T47D (cell line): ENCODE results near the gene ERC2.

ENCODE experiments used
- DNase-seq, 2 experiments: peaks; one replicate each; pipeline versions ENCODE4 v3.0.0 to v3.0.0-alpha.2; 2011 to 2012; ENCODE audit warnings: low read depth in 1 of 2, low spot score in 1 of 2
- JUND ChIP-seq: IDR thresholded peaks from 2 replicates; pipeline ENCODE4 v1.6.1; 2012; ENCODE audit warnings: low read depth
- in situ Hi-C: cut with HindIII; loops from 2 replicates; pipeline ENCODE4 v1.10.0; 2016; ENCODE audit warnings: low sequenced_read_pairs, low pct_unique_long_range_greater_than_20kb

ERC2 gene

DNA sequence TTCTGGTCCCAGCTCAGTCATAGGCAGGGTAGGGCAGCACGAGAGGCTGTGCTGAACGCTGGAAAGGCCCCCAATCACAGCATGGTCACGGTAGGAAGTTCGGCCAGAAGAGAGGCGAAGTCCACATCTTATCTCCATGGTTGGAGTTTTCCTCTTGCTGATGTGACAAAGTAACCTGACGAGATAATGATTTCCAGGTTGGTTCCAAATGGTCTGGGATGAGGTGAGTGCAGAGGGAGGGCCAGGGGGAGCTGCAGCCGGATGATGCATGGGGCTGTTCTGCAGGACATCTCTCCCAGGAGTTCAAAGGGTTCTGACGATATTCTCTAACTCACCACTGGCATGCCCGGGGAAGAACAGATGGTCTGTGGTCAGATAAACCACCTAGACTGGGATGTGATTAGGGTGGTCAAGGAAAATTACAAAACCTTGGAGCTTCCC, 898.0 kb downstream of the ERC2 start:
- in situ Hi-C loops: no loop called here
- no peak for DNase-seq
- TF ChIP-seq JUND: no peak

DNA sequence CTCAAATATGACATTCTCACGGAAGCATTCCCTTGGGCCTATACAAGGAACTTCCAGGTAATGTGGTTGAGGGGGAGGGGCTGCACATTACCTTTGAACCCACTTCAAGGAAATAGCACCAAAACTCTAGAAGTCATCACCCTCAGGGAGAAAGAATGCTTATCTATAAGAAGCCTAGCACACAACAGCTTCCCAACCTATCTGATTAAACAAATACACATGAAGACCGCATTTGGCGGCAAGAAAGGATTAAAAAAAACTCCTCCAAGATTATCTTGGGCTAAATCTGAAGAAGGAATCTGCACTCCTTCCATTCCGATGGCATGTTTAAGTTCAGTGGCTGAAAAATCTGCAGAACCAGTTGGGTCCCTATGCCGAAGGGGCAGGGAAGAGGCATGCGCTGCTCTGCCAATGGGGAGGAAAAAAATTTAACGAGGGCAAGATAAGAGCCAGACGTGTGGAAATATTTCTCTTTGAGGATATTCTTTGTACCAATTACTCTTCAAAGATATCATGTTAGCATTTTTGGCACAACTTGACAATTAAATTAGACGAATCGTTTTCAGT, 899.2 kb downstream of the ERC2 start:
- peak; percentile 16 to 88 for DNase-seq
- in situ Hi-C loops: no loop called here
- peak; percentile 55; the same call in 1 of the 2 replicates for TF ChIP-seq JUND

DNA sequence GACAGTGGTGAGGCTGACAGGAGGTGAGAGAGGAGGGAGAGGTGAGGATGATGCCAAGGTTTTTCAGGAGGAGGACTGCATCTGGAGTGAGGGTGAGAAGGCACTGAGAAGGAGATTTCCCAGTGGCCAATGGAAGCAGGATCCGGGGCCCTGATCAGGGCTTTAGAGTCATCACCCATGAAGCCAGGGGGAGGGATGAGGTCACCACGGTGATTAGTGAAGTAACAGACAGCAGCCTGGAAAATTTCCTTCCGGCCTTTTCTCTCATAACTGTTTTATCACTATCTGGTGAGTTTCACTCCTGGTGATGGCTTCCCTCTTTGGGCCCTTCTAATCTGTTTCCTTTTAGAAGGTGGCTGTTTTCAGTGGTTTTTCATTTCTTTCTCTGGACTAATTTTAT, 900.7 kb downstream of the ERC2 start:
- in situ Hi-C loops: no loop called here
- TF ChIP-seq JUND: no peak
- DNase-seq: no peak

DNA sequence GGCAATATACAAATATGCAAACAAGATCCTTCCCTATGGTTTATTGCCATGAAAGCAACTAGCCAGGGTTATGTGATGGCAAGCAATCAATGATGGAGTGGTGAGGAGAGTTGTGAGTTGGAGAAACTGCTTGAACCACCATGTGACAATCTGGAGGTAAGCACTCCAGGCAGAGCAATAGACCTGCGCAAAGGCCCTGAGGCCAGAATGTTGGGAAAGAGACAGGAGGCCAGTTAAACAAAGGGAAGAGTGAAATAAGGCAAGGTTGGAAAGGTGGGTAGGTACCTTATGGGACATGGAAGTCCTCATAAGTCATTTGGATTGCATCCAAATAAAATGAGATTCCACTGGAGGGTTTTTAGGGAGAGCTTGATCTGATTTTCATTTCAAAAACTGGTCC, 901.1 kb downstream of the ERC2 start:
- TF ChIP-seq JUND: no peak
- no peak for DNase-seq
- in situ Hi-C loops: no loop called here

DNA sequence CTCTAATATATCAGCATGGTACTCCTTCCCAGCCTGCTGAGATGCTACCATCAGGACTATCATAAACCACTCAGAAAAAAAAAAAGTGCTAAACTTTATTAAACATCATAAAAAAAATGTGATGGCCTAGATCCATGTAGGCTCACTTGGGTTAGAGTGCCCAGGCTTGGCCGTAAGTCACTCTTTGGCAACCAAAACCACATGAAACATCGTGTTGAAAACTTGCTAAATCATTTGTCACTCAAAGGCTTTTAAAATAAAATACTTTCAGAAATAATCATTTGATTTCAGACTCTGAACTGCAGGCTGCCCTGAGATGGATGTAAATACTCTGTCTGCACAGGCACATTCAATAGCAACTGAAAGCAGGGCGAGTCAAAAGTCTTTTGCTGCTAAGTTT, 902.7 kb downstream of the ERC2 start:
- no peak for DNase-seq
- in situ Hi-C loops: no loop called here
- TF ChIP-seq JUND: no peak

DNA sequence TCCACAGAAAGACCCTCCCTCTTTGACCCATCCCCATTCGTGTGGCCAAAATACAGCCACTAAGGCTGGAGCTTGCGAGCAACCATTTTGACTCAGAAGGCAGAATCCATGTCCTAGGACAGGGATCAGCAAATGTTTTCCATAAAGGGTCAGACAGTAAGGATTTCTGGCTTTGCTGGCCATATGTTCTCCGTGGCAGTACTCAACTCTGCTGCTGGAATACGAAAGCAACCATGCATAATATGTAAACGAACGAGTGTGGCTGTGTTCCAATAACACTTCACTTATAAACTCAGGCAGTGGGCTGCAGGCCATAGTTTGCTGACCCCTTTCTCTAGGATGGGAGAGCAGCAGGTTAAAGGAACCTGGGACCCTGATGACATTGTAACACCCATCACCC, 903.5 kb downstream of the ERC2 start:
- no peak for TF ChIP-seq JUND
- in situ Hi-C loops: no loop called here
- no peak for DNase-seq

DNA sequence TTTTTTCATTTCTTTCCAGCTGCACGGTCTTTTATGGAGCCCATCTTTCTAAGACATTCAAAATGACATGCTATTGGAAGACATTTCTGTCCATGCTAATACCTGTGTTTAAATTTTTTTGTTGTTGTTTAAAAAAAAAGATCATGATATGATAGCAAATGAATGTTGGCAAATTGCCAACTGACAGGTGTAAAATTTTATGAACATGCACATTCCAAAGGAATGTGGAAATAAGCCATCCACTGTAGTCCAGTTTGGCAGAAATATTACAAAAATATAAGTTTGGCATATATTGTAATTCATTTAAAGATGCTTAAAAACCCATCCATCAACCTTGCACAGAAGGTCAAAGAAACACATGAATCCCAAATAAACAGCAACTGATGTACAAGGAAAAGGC, 905.6 kb downstream of the ERC2 start:
- TF ChIP-seq JUND: no peak
- DNase-seq: no peak
- in situ Hi-C loops: no loop called here

DNA sequence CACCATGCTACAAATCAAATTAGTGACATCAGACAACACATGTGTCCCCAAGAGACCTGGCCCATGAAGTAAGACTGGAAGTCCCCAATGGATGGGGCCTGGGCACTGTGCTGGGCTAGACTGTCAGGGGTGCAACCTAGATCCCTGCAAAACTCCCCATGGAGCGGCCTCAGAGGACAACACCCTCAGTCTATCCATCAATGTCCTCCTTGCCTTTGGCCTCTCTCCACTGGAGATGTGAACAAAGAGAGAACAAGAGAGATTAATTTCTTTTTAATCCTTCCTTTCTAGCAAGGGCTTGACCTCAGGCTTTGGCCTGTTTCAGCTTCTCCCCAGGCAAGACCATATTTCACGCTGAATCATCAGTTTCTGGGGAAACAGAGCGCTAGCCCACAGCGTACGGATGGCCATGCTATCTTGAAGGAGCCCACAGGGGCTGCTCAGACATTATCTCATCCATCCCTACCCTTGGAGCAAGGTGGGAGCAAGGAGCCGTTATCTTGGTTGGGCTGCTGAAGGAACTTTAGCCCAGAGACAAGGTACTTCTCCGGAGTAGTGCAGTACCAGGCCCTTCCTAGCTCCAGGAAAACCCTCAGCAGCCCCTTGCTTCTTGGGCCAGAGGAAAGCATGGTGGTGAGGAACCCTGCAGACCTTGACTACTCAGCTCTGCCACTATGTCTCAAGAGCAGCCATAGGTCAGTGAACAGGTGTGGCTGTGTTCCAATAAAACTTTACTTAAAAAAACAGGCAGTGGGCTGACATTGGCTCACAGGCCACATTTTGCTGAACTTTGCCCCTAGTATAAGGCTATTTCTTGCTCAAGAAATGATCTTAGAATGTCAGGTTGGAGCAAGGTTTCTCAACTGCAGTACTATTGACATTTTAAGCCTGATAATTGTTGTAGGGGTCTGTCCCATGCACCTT, 908.5 kb downstream of the ERC2 start:
- TF ChIP-seq JUND: no peak
- in situ Hi-C loops: no loop called here

DNA sequence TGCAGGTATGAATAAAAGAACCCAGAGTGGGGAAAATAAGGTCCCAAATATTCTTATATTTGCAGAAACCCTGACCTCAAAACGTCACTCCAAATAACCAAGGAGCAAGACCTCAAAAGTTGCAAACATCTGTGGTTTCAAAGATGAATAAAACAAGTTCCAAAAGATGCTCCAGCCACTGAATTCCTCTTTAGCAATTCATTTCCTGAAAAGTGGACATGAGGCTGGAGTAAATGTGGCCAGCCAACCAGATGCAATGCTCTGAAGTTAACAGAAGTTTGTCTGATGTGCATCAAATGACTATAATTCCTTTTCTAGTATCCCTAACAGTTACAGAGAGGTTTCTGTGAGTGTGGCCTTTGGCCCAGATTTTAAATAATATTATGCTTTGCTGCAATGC, 910.0 kb downstream of the ERC2 start:
- DNase-seq: no peak
- in situ Hi-C loops: no loop called here
- TF ChIP-seq JUND: no peak

More for the DNA sequence above, 908.5 kb downstream of the ERC2 start:
- no peak for DNase-seq

DNA sequence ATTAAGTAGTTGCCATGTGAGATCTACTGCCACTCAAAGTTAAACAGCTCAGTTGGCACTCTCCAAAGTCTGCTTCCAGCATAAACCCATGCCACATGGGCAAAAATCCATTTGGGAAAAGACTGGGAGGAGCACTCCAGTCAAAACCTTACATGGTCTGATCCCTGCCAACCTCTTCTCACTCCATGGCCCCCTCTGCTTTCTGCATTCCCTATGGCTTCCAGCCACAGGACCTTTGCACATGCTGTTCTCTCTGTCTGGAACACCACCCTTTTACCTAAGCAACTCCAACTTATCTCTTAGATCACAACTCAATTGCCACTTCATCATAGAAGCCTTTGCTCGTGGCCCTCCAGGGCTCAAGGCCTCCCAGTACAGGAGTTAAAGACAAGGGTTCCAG, 910.7 kb downstream of the ERC2 start:
- no peak for DNase-seq
- in situ Hi-C loops: no loop called here
- no peak for TF ChIP-seq JUND

DNA sequence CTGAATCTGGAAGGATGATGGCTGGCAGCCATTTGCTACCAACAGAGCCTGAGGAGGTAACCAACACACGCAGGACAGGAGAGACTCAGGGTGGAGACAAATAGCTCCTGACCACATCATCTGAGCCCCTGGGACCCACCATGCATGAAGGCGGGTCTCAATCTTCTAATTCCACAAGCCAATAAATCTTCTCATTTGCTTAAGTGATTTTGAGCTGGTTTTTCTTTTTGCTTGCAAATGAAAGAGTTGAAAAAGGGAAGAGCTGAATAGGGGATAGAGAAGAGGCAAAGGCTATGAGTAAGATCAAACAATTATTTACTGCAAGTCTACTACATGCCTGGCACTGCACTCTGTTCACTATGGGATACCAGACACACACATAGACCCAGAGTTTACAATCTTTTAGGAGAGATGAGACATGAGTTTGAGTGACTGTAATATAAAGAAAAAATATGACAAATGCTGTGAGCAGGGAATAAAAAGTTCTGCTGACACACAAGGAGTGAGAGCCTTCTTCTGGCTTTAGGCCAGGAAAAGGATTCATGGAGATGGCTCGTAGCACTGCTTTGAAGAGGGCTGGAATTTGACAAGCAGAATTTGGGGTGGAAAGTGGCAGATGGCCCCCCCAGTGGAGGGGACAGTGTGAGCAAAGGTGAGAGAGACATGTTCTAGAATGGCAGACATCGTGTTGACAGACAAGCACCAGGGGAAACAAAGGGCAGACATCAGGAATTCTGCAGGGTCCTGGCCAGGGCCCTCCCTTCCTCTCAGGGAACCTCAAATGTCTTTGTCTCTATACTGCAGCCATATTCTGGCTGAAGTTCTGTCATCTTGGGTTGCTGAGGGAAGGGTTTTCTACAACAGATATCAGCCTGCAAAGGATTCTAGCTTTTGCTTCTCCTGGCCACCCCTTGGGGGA, 911.4 kb downstream of the ERC2 start:
- in situ Hi-C loops: no loop called here
- no peak for DNase-seq
- TF ChIP-seq JUND: no peak

DNA sequence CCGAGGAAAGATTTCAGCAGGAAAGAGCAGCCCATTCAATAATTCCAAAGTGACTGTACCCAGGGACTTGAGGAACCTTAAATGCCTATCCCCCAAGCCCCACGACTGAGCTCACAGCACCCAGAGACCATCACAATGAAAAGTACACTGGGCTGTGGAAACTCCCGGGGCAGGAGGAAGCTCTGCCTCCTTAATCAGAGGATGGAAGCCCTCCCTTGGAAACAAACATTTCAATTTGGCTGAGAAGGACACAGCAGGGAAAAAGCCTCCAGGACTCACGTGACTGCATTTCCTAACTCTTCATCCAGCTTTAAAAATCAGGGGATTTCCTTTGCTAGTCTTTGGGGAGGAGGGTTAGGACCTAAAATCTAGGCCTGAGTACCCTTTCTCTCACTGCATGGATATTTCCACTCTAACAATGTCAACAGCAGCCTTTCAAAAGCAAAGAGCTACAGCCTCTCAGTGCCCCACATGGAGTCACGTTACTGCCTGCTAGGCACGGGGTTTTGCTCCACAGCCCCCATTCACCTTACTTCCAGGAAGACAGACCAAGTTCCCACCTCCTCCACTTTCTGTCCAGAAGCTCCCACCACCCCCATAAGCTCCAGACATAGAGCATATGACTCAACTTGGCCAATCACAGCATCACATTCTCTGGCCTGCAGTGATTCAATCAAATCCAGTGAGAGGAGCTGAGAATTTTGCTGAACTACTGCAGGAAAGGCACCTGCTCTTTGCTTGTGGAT, 912.2 kb downstream of the ERC2 start:
- in situ Hi-C loops: no loop called here
- TF ChIP-seq JUND: no peak
- no peak for DNase-seq
